Neural crest cell (in vitro differentiated cells): ENCODE results near the gene BRMS1. TPM values are rescaled to one million over a fixed set of nuclear protein-coding genes. Genes with fewer than 3 reads are reported as not detected.

Experiments
- DNase-seq: peaks from one replicate; pipeline ENCODE4 v3.0.0; 2021; ENCODE audit warnings: low read depth, mixed read lengths, low spot score
- H3K27ac Mint-ChIP-seq: one replicate; pipeline ENCODE4 v1.8.0; 2021; ENCODE audit warnings: mild to moderate bottlenecking, mixed read lengths; ENCODE audit not compliant: unreplicated experiment
- H3K27me3 Mint-ChIP-seq: 2 replicates; pipeline ENCODE4 v1.8.0; 2021; ENCODE audit warnings: low read depth, mild to moderate bottlenecking, mixed read lengths
- H3K36me3 Mint-ChIP-seq: 2 replicates; pipeline ENCODE4 v1.8.0; 2021; ENCODE audit warnings: low read depth, mild to moderate bottlenecking, mixed read lengths
- H3K4me1 Mint-ChIP-seq: 2 replicates; pipeline ENCODE4 v1.8.0; 2021; ENCODE audit warnings: mixed read lengths
- H3K4me3 Mint-ChIP-seq: one replicate; pipeline ENCODE4 v1.8.0; 2021; ENCODE audit warnings: mild to moderate bottlenecking, mixed read lengths
- H3K9me3 Mint-ChIP-seq: 2 replicates; pipeline ENCODE4 v1.8.0; 2021; ENCODE audit warnings: mixed read lengths
- CTCF ChIP-seq: fragments of 200-600 bp; sonication (generic); conservative IDR thresholded peaks from 2 replicates; pipeline ENCODE4 v1.5.0; 2021; ENCODE audit warnings: antibody characterized with exemption, mild to moderate bottlenecking
- total RNA-seq: library from RNA; stranded (reverse); gene quantifications from 2 replicates; pipeline ENCODE4 v1.2.1, GENCODE V29; 2021

The BRMS1 gene
- total RNA-seq, 1 donor from 2014 or later: 40.2 TPM

GRCh38 chr11:66287889-66288670, 56.8 kb downstream of the BRMS1 start:
- Mint-ChIP-seq H3K36me3 (no peaks in the 10 kb centered on the region), H3K4me3 (peak overlapping the region; percentile 91), H3K4me1 (peaks cover 36% of the 10 kb centered on the region), H3K9me3 (no peaks in the 10 kb centered on the region), H3K27ac (peak overlapping the region; percentile 95), H3K27me3 (peaks cover 35% of the 10 kb centered on the region)
- no peak for DNase-seq
- TF ChIP-seq CTCF: no peak

Other genes with a start within 250 kb of the BRMS1 start
- 64.5 and 70.8 TPM in 2 replicates for gene KLC2, start 87.4 kb downstream of the BRMS1 start, total RNA-seq
- 114 and 116 TPM in 2 replicates for gene RAB1B, start 76.5 kb downstream of the BRMS1 start, total RNA-seq
- gene CNIH2, start 66.9 kb downstream of the BRMS1 start, total RNA-seq: 44.6 and 46.0 TPM in 2 replicates
- 59.4 and 60.9 TPM in 2 replicates for gene YIF1A, start 56.0 kb downstream of the BRMS1 start, total RNA-seq
- 0.57 and 1.0 TPM in 2 replicates for gene TMEM151A, start 53.2 kb downstream of the BRMS1 start, total RNA-seq
- gene CD248, start 28.1 kb downstream of the BRMS1 start, total RNA-seq: 4.2 and 4.8 TPM in 2 replicates
- 3.7 and 4.3 TPM in 2 replicates for gene RIN1, start 8.7 kb downstream of the BRMS1 start, total RNA-seq
- gene B4GAT1, start 2.5 kb upstream of the BRMS1 start, total RNA-seq: 43.3 and 43.8 TPM in 2 replicates
- 38.7 and 39.5 TPM in 2 replicates for gene SLC29A2, start 26.7 kb upstream of the BRMS1 start, total RNA-seq
- gene NPAS4, start 75.9 kb upstream of the BRMS1 start, total RNA-seq: 0.14 and 0.63 TPM in 2 replicates
- 91.4 and 92.7 TPM in 2 replicates for gene MRPL11, start 93.7 kb upstream of the BRMS1 start, total RNA-seq
- gene PELI3, start 121.8 kb upstream of the BRMS1 start, total RNA-seq: 13.3 and 13.6 TPM in 2 replicates
- gene DPP3, start 135.3 kb upstream of the BRMS1 start, total RNA-seq: 66.8 and 68.9 TPM in 2 replicates
- 54.7 and 56.1 TPM in 2 replicates for gene BBS1, start 165.5 kb upstream of the BRMS1 start, total RNA-seq
- 7.3 and 7.7 TPM in 2 replicates for gene ZDHHC24, start 200.9 kb upstream of the BRMS1 start, total RNA-seq
- 0.16 and 0.35 TPM in 2 replicates for gene ACTN3, start 201.8 kb upstream of the BRMS1 start, total RNA-seq
- gene CTSF, start 223.5 kb upstream of the BRMS1 start, total RNA-seq: not detected in 2 replicates
- 0.93 and 1.1 TPM in 2 replicates for gene CCDC87, start 248.0 kb upstream of the BRMS1 start, total RNA-seq
- gene CCS, start 248.1 kb upstream of the BRMS1 start, total RNA-seq: 47.2 and 49.8 TPM in 2 replicates